AG04449 (cell line): ENCODE data around the gene UMAD1.
"Not testable (repeated sequence)": the region's sequence is repeated elsewhere in the genome, so short reads cannot be mapped to it uniquely, and the experiment has no call there.

ENCODE experiments used
- CTCF ChIA-PET: fragments of 350-600 bp; formaldehyde crosslinking; extraction: SDS; loops from one replicate; lab custom pipeline; 2021; ENCODE audit warnings: antibody characterized with exemption; lab: Yijun Ruan, JAX
- POLR2A ChIA-PET: fragments of 400-600, 350-600 bp; formaldehyde crosslinking; extraction: SDS; loops from one replicate; lab custom pipeline; 2020; ENCODE audit warnings: antibody characterized with exemption, inconsistent platforms; lab: Yijun Ruan, JAX
- DNase-seq: peaks from one replicate; pipeline ENCODE4 v3.0.0-alpha.2; 2010; ENCODE audit warnings: low read depth, low spot score
- H3K4me3 ChIP-seq: 2 replicates; pipeline ENCODE4 v1.5.1; 2011; ENCODE audit warnings: low read depth, mild to moderate bottlenecking, control low read depth, low read length
- CTCF ChIP-seq: IDR thresholded peaks from one replicate; pipeline ENCODE4 v1.5.1; 2011; ENCODE audit warnings: mild to moderate bottlenecking, moderate library complexity, low read length, control low read depth, inconsistent platforms; ENCODE audit not compliant: insufficient read depth; ENCODE audit errors: missing control alignments

Gene UMAD1

GRCh38 chr7:7817748-7818147 is 177.2 kb downstream of the UMAD1 start:
- no peak for DNase-seq
- CTCF ChIA-PET, result no interaction called here
- POLR2A ChIA-PET, result no interaction called here
- TF ChIP-seq CTCF, result no peak
- no peak overlapping the region for H3K4me3 ChIP-seq

- H3K4me3 ChIP-seq, CTCF ChIA-PET, POLR2A ChIA-PET, DNase-seq: not testable (repeated sequence)
Measured at GRCh38 chr7:7818179-7818578, 177.6 kb downstream of the UMAD1 start.

GRCh38 chr7:7819442-7820247 is 179.1 kb downstream of the UMAD1 start:
- ChIA-PET POLR2A (no interaction called here), CTCF (no interaction called here)
- no peak overlapping the region for H3K4me3 ChIP-seq
- TF ChIP-seq CTCF, result no peak
- DNase-seq, result no peak

- DNase-seq, result no peak
- ChIA-PET POLR2A (no interaction called here), CTCF (no interaction called here)
- no peak for TF ChIP-seq CTCF
- no peak overlapping the region for H3K4me3 ChIP-seq
Measured at GRCh38 chr7:7820409-7820808, 179.9 kb downstream of the UMAD1 start.

GRCh38 chr7:7820939-7821338 is 180.4 kb downstream of the UMAD1 start:
- POLR2A ChIA-PET, result no interaction called here
- no peak overlapping the region for H3K4me3 ChIP-seq
- CTCF ChIA-PET, result interaction anchor here (0.9 kb wide), 1 partner anchor 140 kb away, joined by 3 read pairs; no protein-coding TSS in a partner anchor
- DNase-seq, result no peak
- TF ChIP-seq CTCF, result no peak

- ChIA-PET POLR2A (no interaction called here), CTCF (interaction anchor here (0.9 kb wide), 1 partner anchor 140 kb away, joined by 3 read pairs; no protein-coding TSS in a partner anchor)
- no peak for TF ChIP-seq CTCF
- no peak for DNase-seq
- no peak overlapping the region for H3K4me3 ChIP-seq
Measured at GRCh38 chr7:7821517-7821916, 181.0 kb downstream of the UMAD1 start.

GRCh38 chr7:7825294-7825693 is 184.7 kb downstream of the UMAD1 start:
- DNase-seq, POLR2A ChIA-PET, H3K4me3 ChIP-seq, CTCF ChIA-PET: not testable (repeated sequence)
